HCT116 (cell line): ENCODE measurements around the gene LRRIQ3. TPM values are rescaled to one million over a fixed set of nuclear protein-coding genes. Genes with fewer than 3 reads are reported as not detected.

Source experiments
- ATAC-seq: fragments of 200-7000 bp; cut with Tn5 transposase; 2 replicates; pipeline ENCODE4 v1.9.1; 2020; ENCODE audit warnings: mild to moderate bottlenecking, moderate library complexity
- BruUV-seq: library from RNA; stranded (reverse); fragments of 400-500 nt; replicated peaks from 2 replicates; lab custom pipeline; 2021; lab: Mats Ljungman, UMichigan
- CTCF ChIA-PET: fragments of 300-600 bp; sonication (Branson Sonifier 250); formaldehyde crosslinking; loops from one replicate; lab custom pipeline; 2021; ENCODE audit warnings: antibody characterized with exemption; lab: Charles Lee
- POLR2A ChIA-PET: fragments of 300-600, 350-600 bp; sonication (Branson Sonifier 250); formaldehyde crosslinking; loops from one replicate; lab custom pipeline; 2021; ENCODE audit warnings: antibody characterized with exemption; lab: Charles Lee
- RAD21 ChIA-PET, 2 experiments: fragments of 300-600 bp; sonication (Branson Sonifier 250); formaldehyde crosslinking; loops; one replicate each; lab custom pipeline; 2023; ENCODE audit warnings: low total read pairs in 2 of 2; ENCODE audit not compliant: uncharacterized antibody in 2 of 2, unreplicated experiment in 2 of 2, low non-redundant PET in 1 of 2; lab: Charles Lee
- DNase-seq: peaks from one replicate; pipeline ENCODE4 v3.0.0-alpha.2; 2010; ENCODE audit warnings: low read depth, low spot score
- H2AFZ ChIP-seq: fragments of 200-600 bp; shearing (Covaris generic), sonication (generic); 2 replicates; pipeline ENCODE4 v1.6.1; 2017; ENCODE audit warnings: low read depth, mixed run types, mixed read lengths, antibody characterized with exemption, low read length; ENCODE audit not compliant: poor library complexity, severe bottlenecking
- H3K27ac ChIP-seq: 2 replicates; pipeline ENCODE4 v1.5.1; 2012; ENCODE audit warnings: low read depth, low read length
- H3K27me3 ChIP-seq: fragments of 200-600 bp; sonication (generic); 2 replicates; pipeline ENCODE4 v1.6.1; 2016; ENCODE audit warnings: mixed run types, low read length, mixed read lengths; ENCODE audit not compliant: insufficient read depth
- H3K36me3 ChIP-seq, 2 experiments: fragments of 200-500 bp in 1 of 2; fragments of 200-600 bp in 1 of 2; sonication (Bioruptor generic) in 1 of 2; sonication (generic) in 1 of 2; 2 replicates each; pipeline versions ENCODE4 v1.5.1 to v1.6.1; 2014 to 2016; ENCODE audit warnings: low read length in 2 of 2, inconsistent platforms in 1 of 2, mixed read lengths in 1 of 2, mixed run types in 1 of 2; ENCODE audit not compliant: insufficient read depth in 2 of 2, control insufficient read depth in 1 of 2
- H3K4me1 ChIP-seq, 2 experiments: fragments of 200-600 bp in 1 of 2; sonication (generic) in 1 of 2; 2 replicates each; pipeline versions ENCODE4 v1.5.1 to v1.6.1; 2012 to 2017; ENCODE audit warnings: low read length in 2 of 2, inconsistent platforms in 1 of 2, mild to moderate bottlenecking in 1 of 2, mixed read lengths in 1 of 2, mixed run types in 1 of 2, moderate library complexity in 1 of 2; ENCODE audit not compliant: insufficient read depth in 2 of 2, control insufficient read depth in 1 of 2
- H3K4me2 ChIP-seq: fragments of 200-600 bp; sonication (generic); 2 replicates; pipeline ENCODE4 v1.6.1; 2017; ENCODE audit warnings: mixed run types, low read length, mixed read lengths
- H3K4me3 ChIP-seq, 2 experiments: fragments of 200-600 bp in 1 of 2; sonication (generic) in 1 of 2; replicated peaks in 1 of 2; 2 replicates each; pipeline ENCODE4 v1.5.1; 2011 to 2016; ENCODE audit warnings: low read length in 2 of 2, control low read depth in 1 of 2, low read depth in 1 of 2, mild to moderate bottlenecking in 1 of 2, mixed read lengths in 1 of 2, mixed run types in 1 of 2
- H3K79me2 ChIP-seq: fragments of 200-600 bp; sonication (generic); 2 replicates; pipeline ENCODE4 v1.6.1; 2017; ENCODE audit warnings: mild to moderate bottlenecking, mixed run types, low read length, moderate library complexity, mixed read lengths; ENCODE audit not compliant: insufficient read depth
- H3K9ac ChIP-seq: fragments of 200-600 bp; sonication (generic); 2 replicates; pipeline ENCODE4 v1.6.1; 2016; ENCODE audit warnings: low read length, mixed read lengths
- H3K9me2 ChIP-seq: fragments of 200-600 bp; sonication (generic), shearing (Covaris generic); 2 replicates; pipeline ENCODE4 v1.6.1; 2017; ENCODE audit warnings: mixed run types, mild to moderate bottlenecking, moderate library complexity; ENCODE audit not compliant: insufficient read depth
- H3K9me3 ChIP-seq, 2 experiments: fragments of 200-500 bp in 1 of 2; fragments of 200-600 bp in 1 of 2; sonication (Bioruptor generic) in 1 of 2; sonication (generic) in 1 of 2; 2 replicates each; pipeline ENCODE4 v1.6.1; 2014 to 2017; ENCODE audit warnings: low read length in 2 of 2, mixed read lengths in 2 of 2, inconsistent platforms in 1 of 2, low read depth in 1 of 2, mild to moderate bottlenecking in 1 of 2, mixed run types in 1 of 2, moderate library complexity in 1 of 2; ENCODE audit not compliant: control insufficient read depth in 1 of 2, insufficient read depth in 1 of 2
- H4K20me1 ChIP-seq: fragments of 200-600 bp; sonication (generic), shearing (Covaris generic); 2 replicates; pipeline ENCODE4 v1.6.1; 2017; ENCODE audit warnings: mixed run types, mild to moderate bottlenecking, moderate library complexity; ENCODE audit not compliant: insufficient read depth
- CTCF ChIP-seq, 3 experiments: fragments of 200-600 bp in 1 of 3; sonication (generic) in 1 of 3; IDR thresholded peaks in 2 of 3; conservative IDR thresholded peaks in 1 of 3; 2 replicates each; pipeline ENCODE4 v1.5.1; 2012 to 2017; ENCODE audit warnings: low read depth in 2 of 3, low read length in 2 of 3, antibody characterized with exemption in 1 of 3, borderline replicate concordance in 1 of 3, control low read depth in 1 of 3, mild to moderate bottlenecking in 1 of 3, mixed read lengths in 1 of 3, mixed run types in 1 of 3, moderate library complexity in 1 of 3; ENCODE audit not compliant: insufficient read depth in 1 of 3
- ELF1 ChIP-seq: IDR thresholded peaks from 2 replicates; pipeline ENCODE4 v1.6.1; 2012; ENCODE audit warnings: low read depth, borderline replicate concordance
- EZH2phosphoT487 ChIP-seq: fragments of 200-600 bp; IDR thresholded peaks from 2 replicates; pipeline ENCODE4 v1.6.1; 2018; ENCODE audit warnings: antibody characterized with exemption, borderline replicate concordance
- FOSL1 ChIP-seq: IDR thresholded peaks from 2 replicates; pipeline ENCODE4 v1.6.1; 2012; ENCODE audit warnings: low read depth
- JUND ChIP-seq: IDR thresholded peaks from 2 replicates; pipeline ENCODE4 v1.6.1; 2012
- POLR2A ChIP-seq: IDR thresholded peaks from 2 replicates; pipeline ENCODE4 v1.7.0; 2011; ENCODE audit warnings: borderline replicate concordance; ENCODE audit not compliant: insufficient read depth, insufficient read length; ENCODE audit errors: extremely low read depth
- POLR2AphosphoS5 ChIP-seq: IDR thresholded peaks from 2 replicates; pipeline ENCODE4 v1.6.1; 2011; ENCODE audit warnings: mild to moderate bottlenecking, low read depth, low read length, moderate library complexity
- SIN3A ChIP-seq: IDR thresholded peaks from 2 replicates; pipeline ENCODE4 v1.6.1; 2012; ENCODE audit warnings: low read depth
- SP1 ChIP-seq: IDR thresholded peaks from 2 replicates; pipeline ENCODE4 v1.6.1; 2012; ENCODE audit warnings: low read depth
- SRF ChIP-seq: IDR thresholded peaks from 2 replicates; pipeline ENCODE4 v1.6.1; 2012; ENCODE audit warnings: low read depth
- TCF7L2 ChIP-seq: IDR thresholded peaks from 2 replicates; pipeline ENCODE4 v1.7.0; 2011; ENCODE audit warnings: borderline replicate concordance, inconsistent platforms; ENCODE audit not compliant: insufficient read depth, insufficient read length; ENCODE audit errors: extremely low read depth
- ZFX ChIP-seq: fragments of 450-650 bp; IDR thresholded peaks from 2 replicates; pipeline ENCODE4 v1.6.1; 2017
- ZNF274 ChIP-seq: fragments of 200-500 bp; sonication (Bioruptor generic); IDR thresholded peaks from 2 replicates; pipeline ENCODE4 v1.6.1; 2014; ENCODE audit warnings: mild to moderate bottlenecking, low read depth, low read length, inconsistent platforms
- intact Hi-C: fragments of 100-400 bp; cut with micrococcal nuclease; formaldehyde crosslinking; loops from 2 replicates; pipeline ENCODE4 v1.10.0; 2022
- total RNA-seq: library from RNA; stranded (reverse); gene quantifications from one replicate; pipeline ENCODE4 v1.2.1, GENCODE V29; 2021; ENCODE audit not compliant: unreplicated experiment
- TF ChIP-seq, protein P1 (sequence below): IDR thresholded peaks from 2 replicates; pipeline ENCODE4 v1.6.1; 2011; ENCODE audit warnings: mild to moderate bottlenecking, low read length, moderate library complexity; ENCODE audit not compliant: insufficient replicate concordance; ENCODE audit errors: extremely low read depth
- TF ChIP-seq, protein P2 (sequence below): IDR thresholded peaks from 2 replicates; pipeline ENCODE4 v1.6.1; 2012

The LRRIQ3 gene
- total RNA-seq, 1 experiment from 2014 or later: 1.1 TPM

- no peak for TF ChIP-seq ELF1
- TF ChIP-seq, protein P1, sequence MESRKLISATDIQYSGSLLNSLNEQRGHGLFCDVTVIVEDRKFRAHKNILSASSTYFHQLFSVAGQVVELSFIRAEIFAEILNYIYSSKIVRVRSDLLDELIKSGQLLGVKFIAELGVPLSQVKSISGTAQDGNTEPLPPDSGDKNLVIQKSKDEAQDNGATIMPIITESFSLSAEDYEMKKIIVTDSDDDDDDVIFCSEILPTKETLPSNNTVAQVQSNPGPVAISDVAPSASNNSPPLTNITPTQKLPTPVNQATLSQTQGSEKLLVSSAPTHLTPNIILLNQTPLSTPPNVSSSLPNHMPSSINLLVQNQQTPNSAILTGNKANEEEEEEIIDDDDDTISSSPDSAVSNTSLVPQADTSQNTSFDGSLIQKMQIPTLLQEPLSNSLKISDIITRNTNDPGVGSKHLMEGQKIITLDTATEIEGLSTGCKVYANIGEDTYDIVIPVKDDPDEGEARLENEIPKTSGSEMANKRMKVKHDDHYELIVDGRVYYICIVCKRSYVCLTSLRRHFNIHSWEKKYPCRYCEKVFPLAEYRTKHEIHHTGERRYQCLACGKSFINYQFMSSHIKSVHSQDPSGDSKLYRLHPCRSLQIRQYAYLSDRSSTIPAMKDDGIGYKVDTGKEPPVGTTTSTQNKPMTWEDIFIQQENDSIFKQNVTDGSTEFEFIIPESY: no peak
- TF ChIP-seq SP1: no peak
- TF ChIP-seq SRF: no peak
- TF ChIP-seq EZH2phosphoT487: no peak
- TF ChIP-seq, all 23 proteins: peak for 0
Observed at GRCh38 chr1:74113333-74113732, 84.6 kb downstream of the LRRIQ3 start (continued).

DNA sequence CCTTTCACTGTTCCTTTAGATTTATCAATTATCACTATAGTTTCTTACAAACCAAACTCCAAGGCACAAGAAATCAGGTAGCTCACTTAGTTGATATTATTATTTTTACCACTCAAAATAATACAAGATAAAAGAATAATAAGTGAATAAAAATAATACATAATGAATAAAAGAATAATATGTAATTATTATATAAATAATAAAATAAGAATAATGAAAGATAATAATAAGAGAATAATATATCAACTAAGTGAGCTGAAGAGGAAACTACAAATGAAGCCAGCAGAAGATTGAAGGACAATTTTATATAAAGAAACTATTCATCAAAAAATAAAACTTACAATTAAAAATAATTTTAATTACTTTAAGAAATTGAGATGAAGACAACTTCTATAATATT lies 90.6 kb downstream of the LRRIQ3 start:
- BruUV-seq: no TSS peak
- no peak overlapping the region for H3K27ac ChIP-seq
- intact Hi-C loops: no loop called here
- H3K27me3 ChIP-seq: no peaks in the 10 kb centered on the region
- no peak overlapping the region for H3K4me2 ChIP-seq
- DNase-seq (no peak), ATAC-seq (no peak)
- ChIA-PET RAD21 (no interaction called here), POLR2A (no interaction called here), CTCF (no interaction called here)
- no peak overlapping the region for H3K4me3 ChIP-seq
- H2AFZ ChIP-seq: no peak overlapping the region
- no peaks in the 10 kb centered on the region for H3K9me3 ChIP-seq
- no peaks in the 10 kb centered on the region for H3K36me3 ChIP-seq
- H3K79me2 ChIP-seq: no peaks in the 10 kb centered on the region
- no peaks in the 10 kb centered on the region for H3K4me1 ChIP-seq
- H3K9ac ChIP-seq: no peak overlapping the region
- TF ChIP-seq TCF7L2: no peak
- TF ChIP-seq SRF: no peak
- TF ChIP-seq EZH2phosphoT487: no peak
- TF ChIP-seq POLR2A: no peak
- no peak for TF ChIP-seq POLR2AphosphoS5
- no peak for TF ChIP-seq FOSL1
- no peak for TF ChIP-seq JUND
- TF ChIP-seq ZFX: no peak
- TF ChIP-seq SIN3A: no peak
- no peak for TF ChIP-seq ZNF274
- TF ChIP-seq, protein P2, sequence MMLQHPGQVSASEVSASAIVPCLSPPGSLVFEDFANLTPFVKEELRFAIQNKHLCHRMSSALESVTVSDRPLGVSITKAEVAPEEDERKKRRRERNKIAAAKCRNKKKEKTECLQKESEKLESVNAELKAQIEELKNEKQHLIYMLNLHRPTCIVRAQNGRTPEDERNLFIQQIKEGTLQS: no peak
- no peak for TF ChIP-seq CTCF (IDR thresholded peaks at IDR 0.05 in 2 of 3, conservative IDR thresholded peaks at IDR 0.05 in 1 of 3; ENCODE audit: borderline replicate concordance in 1 of 3, insufficient read depth in 1 of 3, low read depth in 2 of 3, low read length in 2 of 3)
- TF ChIP-seq SP1: no peak
- TF ChIP-seq ELF1: no peak
- H3K9me2 ChIP-seq: no peaks in the 10 kb centered on the region
- no peaks in the 10 kb centered on the region for H4K20me1 ChIP-seq
